Neural progenitor cell (in vitro differentiated cells): Measurements from ENCODE around the gene ANKMY1. TPM values are rescaled to one million over a fixed set of nuclear protein-coding genes. Genes with fewer than 3 reads are reported as not detected.

Experiments
- DNase-seq: peaks from one replicate; pipeline ENCODE4 v3.0.0-alpha.2; 2016; ENCODE audit warnings: low spot score
- H2AFZ ChIP-seq: fragments of 200-600 bp; sonication (generic); replicated peaks from 2 replicates; pipeline ENCODE4 v1.6.1; 2016; ENCODE audit warnings: antibody characterized with exemption
- H3F3A ChIP-seq: fragments of 200-600 bp; sonication (generic); 2 replicates; pipeline ENCODE4 v1.6.1; 2016; ENCODE audit warnings: antibody characterized with exemption, low read depth
- H3K27ac ChIP-seq: fragments of 200-600 bp; sonication (generic); 2 replicates; pipeline ENCODE4 v1.5.1; 2016; ENCODE audit warnings: mild to moderate bottlenecking
- H3K27me3 ChIP-seq: fragments of 200-600 bp; sonication (generic); 2 replicates; pipeline ENCODE4 v1.6.1; 2016; ENCODE audit warnings: mild to moderate bottlenecking, moderate library complexity
- H3K36me3 ChIP-seq: fragments of 200-600 bp; sonication (generic); 2 replicates; pipeline ENCODE4 v1.5.1; 2016
- H3K4me1 ChIP-seq: fragments of 200-600 bp; sonication (generic); 2 replicates; pipeline ENCODE4 v1.6.1; 2016; ENCODE audit warnings: mixed run types
- H3K4me2 ChIP-seq: fragments of 200-600 bp; sonication (generic); 2 replicates; pipeline ENCODE4 v1.6.1; 2016
- H3K4me3 ChIP-seq: fragments of 200-600 bp; sonication (generic); 2 replicates; pipeline ENCODE4 v1.5.1; 2016
- H3K79me2 ChIP-seq: fragments of 200-600 bp; sonication (generic); 2 replicates; pipeline ENCODE4 v1.6.1; 2016; ENCODE audit warnings: low read depth
- H3K9ac ChIP-seq: fragments of 200-600 bp; sonication (generic); 2 replicates; pipeline ENCODE4 v1.6.1; 2016
- H3K9me3 ChIP-seq: fragments of 200-600 bp; sonication (generic); 2 replicates; pipeline ENCODE4 v1.5.1; 2016; ENCODE audit warnings: low read depth
- H4K20me1 ChIP-seq: fragments of 200-600 bp; sonication (generic); 2 replicates; pipeline ENCODE4 v1.6.1; 2016; ENCODE audit warnings: low read depth
- H3K27ac Mint-ChIP-seq: 3 replicates; pipeline ENCODE4 v1.8.0; 2021; ENCODE audit warnings: mixed read lengths
- H3K27me3 Mint-ChIP-seq: 2 replicates; pipeline ENCODE4 v1.8.0; 2022; ENCODE audit warnings: low read depth, mild to moderate bottlenecking, inconsistent platforms, moderate library complexity, mixed read lengths; ENCODE audit not compliant: insufficient read depth
- H3K36me3 Mint-ChIP-seq: 3 replicates; pipeline ENCODE4 v1.8.0; 2021; ENCODE audit warnings: mixed read lengths
- H3K4me1 Mint-ChIP-seq: 3 replicates; pipeline ENCODE4 v1.8.0; 2021; ENCODE audit warnings: mixed read lengths
- H3K4me3 Mint-ChIP-seq: 3 replicates; pipeline ENCODE4 v1.8.0; 2021; ENCODE audit warnings: mild to moderate bottlenecking, moderate library complexity, mixed read lengths
- H3K9me3 Mint-ChIP-seq: 3 replicates; pipeline ENCODE4 v1.8.0; 2020; ENCODE audit warnings: mixed read lengths
- EZH2 ChIP-seq: fragments of 200-600 bp; sonication (generic); IDR thresholded peaks from 2 replicates; pipeline ENCODE4 v1.6.1; 2017; ENCODE audit warnings: antibody characterized with exemption, mild to moderate bottlenecking, moderate library complexity
- EZH2phosphoT487 ChIP-seq: fragments of 200-600 bp; sonication (generic); IDR thresholded peaks from 2 replicates; pipeline ENCODE4 v1.6.1; 2017; ENCODE audit warnings: antibody characterized with exemption
- total RNA-seq: library from RNA; depleted of rRNA; stranded (reverse); fragments of >200 nt; gene quantifications from 2 replicates; pipeline ENCODE4 v1.2.3, GENCODE V29; 2015; ENCODE audit warnings: low replicate concordance
- TF ChIP-seq, protein P1 (sequence below): fragments of 200-600 bp; sonication (generic); IDR thresholded peaks from 2 replicates; pipeline ENCODE4 v1.5.1; 2017; ENCODE audit warnings: antibody characterized with exemption, mild to moderate bottlenecking

Gene ANKMY1
- total RNA-seq, 1 donor from 2014 or later, result 4.2 TPM

DNA sequence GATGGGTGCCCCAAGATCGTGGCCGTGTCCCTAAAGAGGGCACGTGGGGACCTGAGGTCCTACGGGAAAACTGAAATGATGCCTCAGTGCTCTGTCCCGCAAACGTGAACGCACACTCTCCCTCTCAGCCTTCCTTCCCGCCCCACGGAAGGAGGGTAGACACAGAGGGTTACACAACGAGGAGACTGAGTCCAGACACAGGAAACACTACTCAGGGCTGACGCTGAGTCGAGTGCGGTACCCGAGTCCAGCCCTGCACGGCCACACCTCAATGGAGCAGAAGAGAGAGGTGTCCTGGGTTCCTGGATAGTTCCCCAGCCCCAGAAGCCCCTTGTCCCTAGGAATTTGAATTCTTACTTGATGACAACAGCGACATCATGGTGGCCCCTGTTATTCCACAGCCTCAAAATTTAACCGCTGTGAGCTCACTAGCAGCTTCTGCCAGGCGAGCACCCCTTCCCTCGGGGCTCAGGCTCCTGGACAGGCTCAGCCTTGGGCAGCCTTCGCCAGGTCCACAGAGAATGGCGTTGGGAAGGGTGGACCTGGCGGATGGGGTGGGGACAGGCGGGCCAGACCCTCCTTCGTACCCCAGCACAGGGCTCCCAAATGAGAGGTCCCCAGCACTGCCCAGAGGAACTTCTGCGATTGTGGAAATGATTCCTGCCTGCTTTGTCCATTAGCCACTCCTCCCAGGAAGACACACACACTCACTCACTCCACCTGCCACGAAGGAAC is 9.5 kb upstream of the ANKMY1 start:
- Histone ChIP-seq H3K27me3 (peaks cover 42% of the 10 kb centered on the region), H3K27ac (no peak overlapping the region)

GRCh38 chr2:240566203-240567136 is 8.7 kb upstream of the ANKMY1 start:
- Histone ChIP-seq H3K4me3 (no peak overlapping the region), H3K27me3 (peaks cover 42% of the 10 kb centered on the region), H3K36me3 (no peaks in the 10 kb centered on the region), H4K20me1 (peaks cover 13% of the 10 kb centered on the region), H3K9me3 (no peaks in the 10 kb centered on the region), H3K27ac (no peak overlapping the region), H3K4me1 (peaks cover 11% of the 10 kb centered on the region), H3K9ac (no peak overlapping the region), H3F3A (peaks cover 14% of the 10 kb centered on the region), H3K79me2 (no peaks in the 10 kb centered on the region), H3K4me2 (peak overlapping the region; percentile 70), H2AFZ (peak overlapping the region; percentile 9)
- Mint-ChIP-seq H3K27me3 (peaks cover 14% of the 10 kb centered on the region), H3K36me3 (no peaks in the 10 kb centered on the region), H3K4me3 (peak overlapping the region; percentile 90), H3K4me1 (peaks cover 15% of the 10 kb centered on the region), H3K27ac (no peak overlapping the region), H3K9me3 (no peaks in the 10 kb centered on the region)
- TF ChIP-seq, protein P1, sequence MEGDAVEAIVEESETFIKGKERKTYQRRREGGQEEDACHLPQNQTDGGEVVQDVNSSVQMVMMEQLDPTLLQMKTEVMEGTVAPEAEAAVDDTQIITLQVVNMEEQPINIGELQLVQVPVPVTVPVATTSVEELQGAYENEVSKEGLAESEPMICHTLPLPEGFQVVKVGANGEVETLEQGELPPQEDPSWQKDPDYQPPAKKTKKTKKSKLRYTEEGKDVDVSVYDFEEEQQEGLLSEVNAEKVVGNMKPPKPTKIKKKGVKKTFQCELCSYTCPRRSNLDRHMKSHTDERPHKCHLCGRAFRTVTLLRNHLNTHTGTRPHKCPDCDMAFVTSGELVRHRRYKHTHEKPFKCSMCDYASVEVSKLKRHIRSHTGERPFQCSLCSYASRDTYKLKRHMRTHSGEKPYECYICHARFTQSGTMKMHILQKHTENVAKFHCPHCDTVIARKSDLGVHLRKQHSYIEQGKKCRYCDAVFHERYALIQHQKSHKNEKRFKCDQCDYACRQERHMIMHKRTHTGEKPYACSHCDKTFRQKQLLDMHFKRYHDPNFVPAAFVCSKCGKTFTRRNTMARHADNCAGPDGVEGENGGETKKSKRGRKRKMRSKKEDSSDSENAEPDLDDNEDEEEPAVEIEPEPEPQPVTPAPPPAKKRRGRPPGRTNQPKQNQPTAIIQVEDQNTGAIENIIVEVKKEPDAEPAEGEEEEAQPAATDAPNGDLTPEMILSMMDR, result peak; percentile 78
- no peak for TF ChIP-seq EZH2
- DNase-seq, result peak; percentile 89

More for the DNA sequence above, 9.5 kb upstream of the ANKMY1 start:
- peaks cover 14% of the 10 kb centered on the region for H3K27me3 Mint-ChIP-seq
- Histone ChIP-seq H3K9me3 (no peaks in the 10 kb centered on the region), H3K4me2 (peak overlapping the region; percentile 80), H3K36me3 (no peaks in the 10 kb centered on the region), H3K4me1 (peaks cover 11% of the 10 kb centered on the region), H3K4me3 (peak overlapping the region; percentile 56), H4K20me1 (peaks cover 13% of the 10 kb centered on the region), H3F3A (peaks cover 14% of the 10 kb centered on the region), H2AFZ (peak overlapping the region; percentile 48), H3K79me2 (no peaks in the 10 kb centered on the region), H3K9ac (no peak overlapping the region)
- no peak for TF ChIP-seq EZH2phosphoT487
- DNase-seq, result no peak
- peak overlapping the region; percentile 37 for H3K27ac Mint-ChIP-seq
- H3K36me3 Mint-ChIP-seq, result no peaks in the 10 kb centered on the region
- H3K4me1 Mint-ChIP-seq, result peaks cover 12% of the 10 kb centered on the region
- H3K4me3 Mint-ChIP-seq, result peak overlapping the region; percentile 90
- no peaks in the 10 kb centered on the region for H3K9me3 Mint-ChIP-seq

- Mint-ChIP-seq H3K9me3 (no peaks in the 10 kb centered on the region), H3K36me3 (no peaks in the 10 kb centered on the region), H3K4me3 (no peak overlapping the region), H3K27ac (no peak overlapping the region), H3K4me1 (peaks cover 19% of the 10 kb centered on the region), H3K27me3 (peaks cover 12% of the 10 kb centered on the region)
- Histone ChIP-seq H3K9ac (no peak overlapping the region), H3K36me3 (no peaks in the 10 kb centered on the region), H3K4me3 (no peak overlapping the region), H3K4me1 (peaks cover 11% of the 10 kb centered on the region), H3K4me2 (peak overlapping the region; percentile 20), H3K27ac (no peak overlapping the region), H2AFZ (peak overlapping the region; percentile 9), H4K20me1 (peaks cover 13% of the 10 kb centered on the region), H3K27me3 (peaks cover 42% of the 10 kb centered on the region), H3F3A (peaks cover 14% of the 10 kb centered on the region), H3K79me2 (no peaks in the 10 kb centered on the region), H3K9me3 (no peaks in the 10 kb centered on the region)
- DNase-seq, result no peak
- TF ChIP-seq EZH2phosphoT487 (no peak), EZH2 (no peak)
- TF ChIP-seq, protein P1, result no peak
Measured at GRCh38 chr2:240565333-240566202, 7.8 kb upstream of the ANKMY1 start.
